Activated CD8-positive, alpha-beta memory T cell treated with anti-CD3 and anti-CD28 coated beads for 48 hours (primary cell): ENCODE results near the gene PIP5KL1.
"Not testable (repeated sequence)": the region's sequence is repeated elsewhere in the genome, so short reads cannot be mapped to it uniquely, and the experiment has no call there.

Source experiments
- DNase-seq, 3 experiments: peaks; one replicate each; pipeline ENCODE4 v3.0.0-alpha.2; 2020; ENCODE audit warnings: low read depth in 2 of 3, low spot score in 2 of 3

The PIP5KL1 gene

GRCh38 chr9:127896395-127897192 is 34.0 kb downstream of the PIP5KL1 start:
- no peak for DNase-seq

- no peak for DNase-seq
Measured at GRCh38 chr9:127895811-127896210, 34.8 kb downstream of the PIP5KL1 start.

DNA sequence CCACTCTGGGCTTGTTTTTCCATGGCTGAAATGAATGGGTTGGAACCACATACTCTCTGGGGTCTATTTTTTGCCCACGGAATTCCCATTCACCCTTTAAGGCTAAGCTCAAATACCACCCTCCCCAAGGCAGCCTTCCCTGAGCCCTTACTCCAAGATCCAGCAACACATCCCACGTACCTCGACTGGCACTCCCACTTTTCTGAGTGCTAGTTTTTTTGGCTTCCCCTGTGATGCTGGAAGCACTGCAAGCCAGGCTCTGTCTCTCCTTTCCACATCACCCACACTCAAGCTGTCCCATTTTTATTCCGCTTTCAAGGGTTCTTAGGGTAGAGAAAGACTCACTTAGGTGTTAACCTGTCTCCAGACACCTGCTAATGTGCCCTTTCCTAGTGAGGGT is 37.2 kb downstream of the PIP5KL1 start:
- no peak for DNase-seq

DNA sequence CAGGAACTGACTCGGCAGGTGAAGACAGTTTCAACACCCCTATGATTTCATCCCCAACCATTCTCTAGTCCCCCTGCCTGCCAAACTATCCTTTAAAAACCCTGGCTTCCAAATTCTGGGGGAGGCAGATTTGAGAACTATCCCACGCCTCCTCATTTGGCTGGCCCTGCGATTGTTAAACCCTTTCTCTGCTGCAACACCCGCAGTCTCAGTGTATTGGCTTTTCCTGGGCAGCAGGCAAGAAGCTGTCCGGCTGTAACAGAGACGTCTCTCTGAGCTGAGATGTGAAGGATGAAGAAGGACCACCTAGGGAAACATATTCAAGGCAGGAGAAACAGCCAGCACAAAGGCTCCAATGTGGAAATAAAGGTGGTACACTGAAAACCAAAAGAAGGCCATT is 37.7 kb downstream of the PIP5KL1 start:
- DNase-seq, result no peak

GRCh38 chr9:127890053-127890452 is 40.5 kb downstream of the PIP5KL1 start:
- DNase-seq, result no peak

DNA sequence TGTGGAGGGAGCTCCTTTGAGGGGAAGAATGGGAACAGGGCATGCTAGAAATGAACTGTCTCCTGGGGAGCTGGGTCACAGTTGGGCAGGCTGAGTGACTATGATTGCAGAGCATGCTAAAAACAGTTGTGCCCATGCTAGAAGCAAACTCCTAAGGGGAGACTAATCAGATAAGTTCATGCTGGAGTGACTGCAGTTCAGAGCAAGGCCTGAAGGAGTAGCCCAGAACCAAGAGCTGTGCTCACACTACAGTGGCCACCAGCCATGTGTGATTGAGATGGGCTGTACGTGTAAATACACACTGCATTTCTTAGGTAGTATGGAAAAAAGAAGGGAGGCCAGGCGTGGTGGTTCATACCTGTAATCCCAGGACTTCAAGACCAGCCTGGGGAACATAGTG is 42.8 kb downstream of the PIP5KL1 start:
- DNase-seq, result no peak

- DNase-seq, result no peak
Measured at GRCh38 chr9:127886401-127886972, 44.1 kb downstream of the PIP5KL1 start.

GRCh38 chr9:127885508-127886281 is 44.9 kb downstream of the PIP5KL1 start:
- DNase-seq, result no peak

DNA sequence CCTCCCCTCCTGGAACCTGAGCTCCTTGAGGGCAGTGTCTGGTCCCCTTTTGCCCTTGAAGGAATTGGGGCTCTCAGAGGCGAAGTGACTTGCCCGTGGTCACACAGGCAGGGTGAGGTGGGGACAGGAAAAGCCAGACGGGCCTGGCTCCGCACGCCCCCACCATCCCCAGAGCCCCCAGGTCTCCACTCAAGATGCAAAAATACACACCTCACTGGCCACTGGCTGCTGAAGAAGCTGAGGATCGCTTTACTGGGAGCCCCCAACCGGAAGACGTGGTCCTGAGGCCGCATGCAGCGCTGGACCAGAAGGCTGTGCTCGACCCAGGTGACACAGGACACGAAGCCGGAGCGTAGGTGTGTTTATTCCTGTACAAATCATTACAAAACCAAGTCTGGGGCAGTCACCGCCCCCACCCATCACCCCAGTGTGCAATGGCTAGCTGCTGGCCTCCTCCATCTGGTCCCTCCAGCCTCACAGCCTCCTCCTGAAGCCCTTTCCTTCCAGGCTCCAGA is 45.5 kb downstream of the PIP5KL1 start:
- DNase-seq, result no peak

- no peak for DNase-seq
Measured at GRCh38 chr9:127884427-127884911, 46.1 kb downstream of the PIP5KL1 start.

DNA sequence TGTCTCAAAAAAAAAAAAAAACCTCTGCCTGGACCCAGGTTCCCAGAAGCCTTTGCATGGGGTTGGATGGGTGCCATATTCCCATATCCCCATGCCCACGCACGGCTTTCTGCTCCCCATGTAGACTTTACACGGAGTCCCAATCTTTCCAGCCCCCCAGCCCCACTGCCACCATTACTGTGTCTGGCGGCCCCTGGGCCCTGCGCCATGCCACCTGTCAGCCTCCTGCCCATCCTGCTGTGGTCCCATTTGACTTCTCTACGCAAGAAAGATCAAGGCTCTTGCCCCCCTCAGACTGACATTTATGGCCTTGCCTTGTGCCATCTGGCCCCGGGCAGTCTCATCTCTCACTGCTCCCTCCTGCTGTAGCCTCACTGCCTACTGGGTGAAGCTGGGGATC is 46.6 kb downstream of the PIP5KL1 start:
- no peak for DNase-seq

- not testable (repeated sequence) for DNase-seq
Measured at GRCh38 chr9:127881715-127882114, 48.9 kb downstream of the PIP5KL1 start.

DNA sequence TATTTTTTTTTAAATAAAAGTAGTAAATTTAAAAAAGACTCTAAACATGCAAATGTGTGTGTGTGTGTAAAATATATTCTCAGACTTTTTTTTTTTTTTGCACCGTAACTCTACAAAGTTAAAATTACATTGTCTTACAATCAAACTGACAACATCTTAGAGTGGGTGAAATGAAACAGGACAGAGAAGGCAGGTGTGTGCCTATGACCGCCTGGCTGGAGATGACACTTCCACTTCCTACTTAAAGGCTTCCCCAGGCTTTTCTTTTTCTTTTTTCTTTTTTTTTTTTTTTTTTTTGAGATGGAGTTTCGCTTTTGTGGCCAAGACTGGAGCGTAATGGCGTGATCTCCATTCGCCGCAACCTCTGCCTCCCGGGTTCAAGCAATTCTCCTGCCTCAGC is 50.4 kb downstream of the PIP5KL1 start:
- DNase-seq, result no peak

GRCh38 chr9:127878652-127879390 is 51.8 kb downstream of the PIP5KL1 start:
- DNase-seq, result no peak

- no peak for DNase-seq
Measured at GRCh38 chr9:127878001-127878651, 52.5 kb downstream of the PIP5KL1 start.

- DNase-seq, result no peak
Measured at GRCh38 chr9:127877566-127877998, 53.0 kb downstream of the PIP5KL1 start, which contains the start of gene AK1. Gene AK1 (minus strand): TSS chr9:127877675. CDS start chr9:127874617, 3,058 bp downstream.

GRCh38 chr9:127876764-127877562 is 53.6 kb downstream of the PIP5KL1 start:
- no peak for DNase-seq

DNA sequence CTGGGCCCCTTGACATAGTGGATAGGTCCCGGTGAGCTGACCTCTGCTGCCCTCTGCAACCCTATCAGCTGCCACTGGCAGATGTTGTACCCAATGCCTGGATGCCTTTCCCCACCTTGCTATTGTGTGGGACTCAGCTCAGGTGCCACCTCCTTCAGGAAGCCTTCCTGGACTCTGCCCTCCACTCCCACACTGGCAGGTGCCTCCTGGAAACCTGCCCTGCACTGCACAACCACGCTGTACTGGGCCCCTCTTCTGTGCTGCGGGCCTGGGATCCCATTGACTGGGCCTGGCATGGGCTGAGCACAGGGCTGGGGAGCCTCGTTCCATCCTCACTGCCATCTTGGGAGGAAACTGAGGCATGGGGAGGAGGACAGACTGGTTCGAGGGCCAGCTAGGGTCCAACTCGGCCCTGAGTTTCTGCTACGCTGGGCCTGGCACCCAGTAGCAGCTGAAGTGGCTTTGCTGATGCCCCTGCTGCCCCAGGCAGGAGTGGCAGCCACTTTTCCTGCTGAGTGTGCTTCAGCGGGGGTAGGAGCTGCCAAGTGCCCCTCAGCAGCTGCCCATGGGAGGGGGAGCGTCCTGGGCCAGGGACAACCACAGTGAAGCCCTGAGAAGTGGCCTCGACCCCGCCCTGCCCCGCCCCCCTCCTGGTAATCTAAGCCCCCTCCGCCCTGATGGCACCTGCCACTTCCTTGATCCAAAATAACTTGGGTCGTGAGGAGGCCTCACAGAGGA is 54.4 kb downstream of the PIP5KL1 start:
- DNase-seq, result no peak
